Peyer's patch (tissue), 4 donors: ENCODE data around the gene TMEM40. TPM values are rescaled to one million over a fixed set of nuclear protein-coding genes. Genes with fewer than 3 reads are reported as not detected.

Source experiments
- DNase-seq, 3 donors: peaks; one replicate each; pipeline ENCODE4 v3.0.0-alpha.2; 2017 to 2019
- H3K27ac ChIP-seq, 4 donors: fragments of 200-600 bp; sonication (generic); one replicate each; pipeline ENCODE4 v1.5.1; 2016 to 2019
- H3K27me3 ChIP-seq, 2 donors: fragments of 200-600 bp; sonication (generic); one replicate each; pipeline ENCODE4 v1.5.1; 2019
- H3K36me3 ChIP-seq, 3 donors: fragments of 200-600 bp; sonication (generic); one replicate each; pipeline ENCODE4 v1.5.1; 2016 to 2019
- H3K4me1 ChIP-seq, 4 donors: fragments of 200-600 bp; sonication (generic); one replicate each; pipeline ENCODE4 v1.5.1; 2016 to 2019
- H3K4me3 ChIP-seq, 4 donors: fragments of 200-600 bp; sonication (generic); 1 replicate in 3 of 4; 2 replicates in 1 of 4; pipeline ENCODE4 v1.5.1; 2016 to 2019; ENCODE audit warnings: mild to moderate bottlenecking in 1 of 4
- H3K9me3 ChIP-seq, 4 donors: fragments of 200-600 bp; sonication (generic); one replicate each; pipeline ENCODE4 v1.5.1; 2016 to 2019; ENCODE audit warnings: mild to moderate bottlenecking in 1 of 4
- POLR2A ChIP-seq, 2 donors: fragments of 450-650 bp; IDR thresholded peaks; one replicate each; pipeline ENCODE4 v1.5.1; 2017; ENCODE audit warnings: antibody characterized with exemption in 2 of 2, mild to moderate bottlenecking in 2 of 2, moderate library complexity in 2 of 2
- total RNA-seq, 4 donors: library from RNA; depleted of rRNA; stranded (reverse); fragments of >200 nt; gene quantifications; one replicate each; pipeline ENCODE4 v1.1.0, GENCODE V29; 2016
- TF ChIP-seq, protein P1 (sequence below), 6 experiments: fragments of 450-650 bp in 4 of 6; fragments of 200-600 bp in 2 of 6; sonication (generic) in 1 of 6; IDR thresholded peaks; one replicate each; pipeline ENCODE4 v1.5.1; 2017 to 2019; ENCODE audit warnings: antibody characterized with exemption in 6 of 6, mild to moderate bottlenecking in 3 of 6, moderate library complexity in 1 of 6

The TMEM40 gene
- total RNA-seq, 4 donors from 2014 or later = not detected

DNA sequence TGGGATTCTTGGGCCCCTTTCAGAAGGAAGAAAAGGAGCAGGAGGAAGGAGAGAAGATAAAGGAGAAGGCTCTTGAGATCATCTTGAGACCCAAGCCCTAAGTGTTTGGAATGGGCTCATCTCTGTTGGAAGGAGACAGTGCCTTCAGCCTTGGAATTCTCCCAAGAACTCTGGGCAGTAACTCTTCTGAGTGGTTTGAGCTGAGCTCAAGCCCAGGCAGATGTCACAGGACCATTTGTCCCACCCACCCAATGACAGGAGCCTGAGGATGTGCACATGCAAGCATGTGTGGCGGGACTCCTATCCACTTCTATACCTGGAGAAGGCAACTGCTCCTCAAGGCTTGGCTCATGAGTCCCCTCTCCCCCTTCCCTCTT is 14.6 kb upstream of the TMEM40 start:
- Histone ChIP-seq H3K36me3 (no peaks in the 10 kb centered on the region), H3K4me1 (no peaks in the 10 kb centered on the region), H3K27ac (no peak overlapping the region), H3K4me3 (no peak overlapping the region), H3K9me3 (no peaks in the 10 kb centered on the region), H3K27me3 (no peaks in the 10 kb centered on the region)
- no peak for TF ChIP-seq POLR2A (IDR thresholded peaks at IDR 0.05)
- TF ChIP-seq, protein P1, sequence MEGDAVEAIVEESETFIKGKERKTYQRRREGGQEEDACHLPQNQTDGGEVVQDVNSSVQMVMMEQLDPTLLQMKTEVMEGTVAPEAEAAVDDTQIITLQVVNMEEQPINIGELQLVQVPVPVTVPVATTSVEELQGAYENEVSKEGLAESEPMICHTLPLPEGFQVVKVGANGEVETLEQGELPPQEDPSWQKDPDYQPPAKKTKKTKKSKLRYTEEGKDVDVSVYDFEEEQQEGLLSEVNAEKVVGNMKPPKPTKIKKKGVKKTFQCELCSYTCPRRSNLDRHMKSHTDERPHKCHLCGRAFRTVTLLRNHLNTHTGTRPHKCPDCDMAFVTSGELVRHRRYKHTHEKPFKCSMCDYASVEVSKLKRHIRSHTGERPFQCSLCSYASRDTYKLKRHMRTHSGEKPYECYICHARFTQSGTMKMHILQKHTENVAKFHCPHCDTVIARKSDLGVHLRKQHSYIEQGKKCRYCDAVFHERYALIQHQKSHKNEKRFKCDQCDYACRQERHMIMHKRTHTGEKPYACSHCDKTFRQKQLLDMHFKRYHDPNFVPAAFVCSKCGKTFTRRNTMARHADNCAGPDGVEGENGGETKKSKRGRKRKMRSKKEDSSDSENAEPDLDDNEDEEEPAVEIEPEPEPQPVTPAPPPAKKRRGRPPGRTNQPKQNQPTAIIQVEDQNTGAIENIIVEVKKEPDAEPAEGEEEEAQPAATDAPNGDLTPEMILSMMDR (IDR thresholded peaks at IDR 0.05) = no peak
- DNase-seq = no peak

DNA sequence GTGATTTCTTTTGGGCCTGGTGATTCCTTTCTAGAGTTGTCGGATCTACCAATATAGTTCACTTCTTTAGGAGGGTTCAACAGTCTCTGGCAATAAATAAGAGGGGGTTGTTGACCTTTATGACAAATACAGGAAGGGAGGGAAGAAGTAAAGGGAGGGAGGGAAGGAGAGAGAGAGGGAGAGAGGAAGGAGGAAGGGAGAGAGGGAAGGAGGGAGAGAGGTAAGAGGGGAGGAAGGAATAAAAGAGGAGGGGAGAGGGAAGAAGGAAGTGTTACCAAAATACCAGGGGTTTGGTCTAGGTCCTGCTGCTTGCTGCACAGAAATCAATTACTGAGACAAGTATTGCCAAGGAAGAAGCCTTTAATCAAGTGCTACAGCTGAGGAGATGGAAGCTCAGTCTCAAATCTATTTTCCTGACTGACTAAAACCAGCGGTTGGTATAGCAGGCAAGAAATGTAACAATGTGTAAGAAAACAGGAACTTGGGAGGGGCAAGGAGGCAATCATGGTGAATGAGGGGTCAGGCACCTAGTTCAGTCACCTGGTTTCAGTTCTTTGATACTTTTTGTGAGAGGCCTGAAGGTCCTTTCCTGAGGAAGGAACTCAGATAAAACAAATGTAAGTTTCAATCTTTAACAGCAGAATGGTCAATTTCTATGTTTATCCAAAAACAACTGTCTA is 14.1 kb upstream of the TMEM40 start:
- no peak overlapping the region for H3K4me3 ChIP-seq
- no peak overlapping the region for H3K27ac ChIP-seq
- no peak for TF ChIP-seq POLR2A (IDR thresholded peaks at IDR 0.05)
- TF ChIP-seq, protein P1 (IDR thresholded peaks at IDR 0.05) = no peak
- no peaks in the 10 kb centered on the region for H3K4me1 ChIP-seq
- DNase-seq = no peak
- no peaks in the 10 kb centered on the region for H3K9me3 ChIP-seq
- no peaks in the 10 kb centered on the region for H3K27me3 ChIP-seq
- H3K36me3 ChIP-seq = no peaks in the 10 kb centered on the region

DNA sequence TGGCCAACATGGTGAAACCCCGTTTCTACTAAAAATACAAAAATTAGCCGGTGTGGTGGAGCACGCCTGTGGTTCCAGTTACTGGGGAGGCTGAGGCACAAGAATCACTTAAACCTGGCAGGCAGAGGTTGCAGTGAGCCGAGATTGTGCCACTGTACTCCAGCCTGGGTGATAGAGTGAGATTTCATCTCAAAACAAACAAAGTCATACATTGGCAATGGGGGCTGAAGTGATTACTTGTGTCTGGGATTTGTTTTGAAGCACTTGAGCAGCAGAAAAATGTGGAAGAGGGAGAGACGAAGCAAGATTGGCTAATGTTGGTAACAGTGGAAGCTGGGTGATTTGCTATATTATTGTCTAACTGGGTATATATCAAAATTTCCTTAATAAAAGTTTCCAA is 13.4 kb upstream of the TMEM40 start:
- H3K9me3 ChIP-seq = no peaks in the 10 kb centered on the region
- no peaks in the 10 kb centered on the region for H3K36me3 ChIP-seq
- H3K4me1 ChIP-seq = no peaks in the 10 kb centered on the region
- no peak overlapping the region for H3K4me3 ChIP-seq
- H3K27ac ChIP-seq = no peak overlapping the region
- DNase-seq = no peak
- no peaks in the 10 kb centered on the region for H3K27me3 ChIP-seq
- no peak for TF ChIP-seq POLR2A (IDR thresholded peaks at IDR 0.05)
- TF ChIP-seq, protein P1 (IDR thresholded peaks at IDR 0.05) = no peak

DNA sequence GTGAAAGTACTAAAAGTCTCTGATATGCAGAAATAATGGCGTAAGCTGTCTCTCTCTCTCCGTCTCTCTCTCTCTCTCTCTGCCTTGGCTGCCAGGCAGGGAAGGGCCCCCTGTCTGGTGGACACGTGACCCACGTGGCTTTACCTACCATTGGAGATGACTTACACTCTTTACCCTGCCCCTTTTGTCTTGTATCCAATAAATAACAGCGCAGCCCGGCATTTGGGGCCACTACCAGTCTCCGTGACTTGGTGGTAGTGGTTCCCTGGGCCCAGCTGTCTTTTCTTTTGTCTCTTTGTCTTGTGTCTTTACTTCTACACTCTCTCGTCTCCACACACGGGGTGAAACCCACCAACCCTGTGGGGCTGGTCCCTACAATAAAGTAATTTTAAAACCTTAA is 12.2 kb upstream of the TMEM40 start:
- Histone ChIP-seq H3K36me3 (no peaks in the 10 kb centered on the region), H3K27me3 (no peaks in the 10 kb centered on the region), H3K9me3 (no peaks in the 10 kb centered on the region), H3K4me3 (no peak overlapping the region), H3K27ac (no peak overlapping the region), H3K4me1 (no peaks in the 10 kb centered on the region)
- no peak for DNase-seq
- TF ChIP-seq POLR2A (IDR thresholded peaks at IDR 0.05) = no peak
- TF ChIP-seq, protein P1 (IDR thresholded peaks at IDR 0.05) = no peak

DNA sequence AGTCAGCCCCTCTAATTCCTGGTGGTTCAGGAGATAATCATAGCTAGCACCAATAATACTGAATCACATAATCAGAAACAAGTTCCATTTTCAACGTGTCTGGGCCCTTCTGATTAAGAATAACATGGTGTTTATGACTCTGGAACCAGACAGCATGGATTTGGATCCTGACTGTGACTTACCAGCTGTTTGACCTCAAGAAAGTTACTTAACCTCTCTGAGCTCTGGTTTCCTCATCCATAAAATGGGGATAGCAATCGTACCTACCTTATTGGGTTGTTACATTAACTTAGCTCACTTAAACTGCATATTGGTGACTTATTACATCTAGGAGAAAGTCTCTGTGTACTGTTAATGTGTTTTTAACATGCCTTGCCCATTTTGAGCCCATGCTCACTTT is 10.7 kb upstream of the TMEM40 start:
- H3K36me3 ChIP-seq = no peaks in the 10 kb centered on the region
- H3K27ac ChIP-seq = no peak overlapping the region
- no peaks in the 10 kb centered on the region for H3K4me1 ChIP-seq
- DNase-seq = no peak
- no peaks in the 10 kb centered on the region for H3K9me3 ChIP-seq
- TF ChIP-seq POLR2A (IDR thresholded peaks at IDR 0.05) = no peak
- TF ChIP-seq, protein P1 (IDR thresholded peaks at IDR 0.05) = no peak
- no peak overlapping the region for H3K4me3 ChIP-seq
- H3K27me3 ChIP-seq = no peaks in the 10 kb centered on the region
